Measurements from ENCODE around the gene AKAP11. TPM values are rescaled to one million over a fixed set of nuclear protein-coding genes. Genes with fewer than 3 reads are reported as not detected.

The AKAP11 gene
- total and polyA plus RNA-seq, 2 donors (not counting 1 experiment from before 2014, with no cell fraction given) = 27.8 to 34.0 TPM

- Histone ChIP-seq H3K4me1 (ENCODE audit: control insufficient read depth, extremely low read depth, insufficient read depth, low read length) (no peaks in the 10 kb centered on the region), H3K36me3 (ENCODE audit: control insufficient read depth, insufficient read depth, low read length) (no peaks in the 10 kb centered on the region), H3K9ac (ENCODE audit: insufficient read depth, low read length) (no peak overlapping the region), H3K27me3 (ENCODE audit: control insufficient read depth, insufficient read depth, low read length) (no peaks in the 10 kb centered on the region), H3K27ac (ENCODE audit: insufficient read depth, low read length) (no peak overlapping the region), H3K79me2 (ENCODE audit: control insufficient read depth, insufficient read depth, low read length) (no peaks in the 10 kb centered on the region), H3K4me2 (ENCODE audit: extremely low read depth, insufficient read depth, low read length) (no peak overlapping the region), H3K4me3 (replicated peaks in 1 of 4; ENCODE audit: control extremely low read depth in 1 of 4, insufficient read depth in 1 of 4, low read depth in 3 of 4, low read length in 4 of 4) (no peak overlapping the region), H3K9me3 (ENCODE audit: control insufficient read depth, insufficient read depth, low read depth, low read length) (no peaks in the 10 kb centered on the region), H2AFZ (ENCODE audit: low read length) (no peak overlapping the region), H4K20me1 (ENCODE audit: control insufficient read depth, extremely low read depth, insufficient read depth, low read length) (no peaks in the 10 kb centered on the region)
- DNase-seq (ENCODE audit: low read depth in 2 of 2) = no peak
- no peak for TF ChIP-seq CTCF (conservative IDR thresholded peaks at IDR 0.05 in 1 of 2, IDR thresholded peaks at IDR 0.05 in 1 of 2; ENCODE audit: low read depth in 1 of 2, low read length in 2 of 2)
- TF ChIP-seq EZH2 (IDR thresholded peaks at IDR 0.05; ENCODE audit: low read length, missing control alignments) = no peak
Measured at GRCh38 chr13:42229287-42229686, 42.7 kb upstream of the AKAP11 start.

- Histone ChIP-seq H4K20me1 (ENCODE audit: control insufficient read depth, extremely low read depth, insufficient read depth, low read length) (no peaks in the 10 kb centered on the region), H3K27me3 (ENCODE audit: control insufficient read depth, insufficient read depth, low read length) (no peaks in the 10 kb centered on the region), H2AFZ (ENCODE audit: low read length) (no peak overlapping the region), H3K4me1 (ENCODE audit: control insufficient read depth, extremely low read depth, insufficient read depth, low read length) (no peaks in the 10 kb centered on the region), H3K36me3 (ENCODE audit: control insufficient read depth, insufficient read depth, low read length) (no peaks in the 10 kb centered on the region), H3K9me3 (ENCODE audit: control insufficient read depth, insufficient read depth, low read depth, low read length) (no peaks in the 10 kb centered on the region), H3K9ac (ENCODE audit: insufficient read depth, low read length) (no peak overlapping the region), H3K27ac (ENCODE audit: insufficient read depth, low read length) (no peak overlapping the region), H3K79me2 (ENCODE audit: control insufficient read depth, insufficient read depth, low read length) (no peaks in the 10 kb centered on the region), H3K4me3 (replicated peaks in 1 of 4; ENCODE audit: control extremely low read depth in 1 of 4, insufficient read depth in 1 of 4, low read depth in 3 of 4, low read length in 4 of 4) (no peak overlapping the region), H3K4me2 (ENCODE audit: extremely low read depth, insufficient read depth, low read length) (no peak overlapping the region)
- no peak for DNase-seq (ENCODE audit: low read depth in 2 of 2)
- no peak for TF ChIP-seq CTCF (conservative IDR thresholded peaks at IDR 0.05 in 1 of 2, IDR thresholded peaks at IDR 0.05 in 1 of 2; ENCODE audit: low read depth in 1 of 2, low read length in 2 of 2)
- TF ChIP-seq EZH2 (IDR thresholded peaks at IDR 0.05; ENCODE audit: low read length, missing control alignments) = no peak
Measured at GRCh38 chr13:42232671-42233070, 39.3 kb upstream of the AKAP11 start.

- Histone ChIP-seq H3K9ac (ENCODE audit: insufficient read depth, low read length) (no peak overlapping the region), H3K79me2 (ENCODE audit: control insufficient read depth, insufficient read depth, low read length) (no peaks in the 10 kb centered on the region), H3K9me3 (ENCODE audit: control insufficient read depth, insufficient read depth, low read depth, low read length) (no peaks in the 10 kb centered on the region), H3K27me3 (ENCODE audit: control insufficient read depth, insufficient read depth, low read length) (no peaks in the 10 kb centered on the region), H4K20me1 (ENCODE audit: control insufficient read depth, extremely low read depth, insufficient read depth, low read length) (no peaks in the 10 kb centered on the region), H3K36me3 (ENCODE audit: control insufficient read depth, insufficient read depth, low read length) (no peaks in the 10 kb centered on the region), H3K27ac (ENCODE audit: insufficient read depth, low read length) (no peak overlapping the region), H3K4me2 (ENCODE audit: extremely low read depth, insufficient read depth, low read length) (no peak overlapping the region), H2AFZ (ENCODE audit: low read length) (no peak overlapping the region), H3K4me3 (replicated peaks in 1 of 4; ENCODE audit: control extremely low read depth in 1 of 4, insufficient read depth in 1 of 4, low read depth in 3 of 4, low read length in 4 of 4) (no peak overlapping the region), H3K4me1 (ENCODE audit: control insufficient read depth, extremely low read depth, insufficient read depth, low read length) (no peaks in the 10 kb centered on the region)
- TF ChIP-seq EZH2 (IDR thresholded peaks at IDR 0.05; ENCODE audit: low read length, missing control alignments) = no peak
- no peak for TF ChIP-seq CTCF (conservative IDR thresholded peaks at IDR 0.05 in 1 of 2, IDR thresholded peaks at IDR 0.05 in 1 of 2; ENCODE audit: low read depth in 1 of 2, low read length in 2 of 2)
- no peak for DNase-seq (ENCODE audit: low read depth in 2 of 2)
Measured at GRCh38 chr13:42233726-42234125, 38.2 kb upstream of the AKAP11 start.
